Tibial artery (tissue), 4 donors: Measurements from ENCODE around the gene MDN1.

ENCODE experiments used
- DNase-seq, 2 donors: peaks; one replicate each; pipeline ENCODE4 v3.0.0-alpha.2; 2019
- H3K27ac ChIP-seq, 2 donors: fragments of 200-600 bp; sonication (generic) in 1 of 2; 1 replicate in 1 of 2; 2 replicates in 1 of 2; pipeline ENCODE4 v1.5.1; 2018 to 2019; ENCODE audit warnings: mild to moderate bottlenecking in 1 of 2
- H3K27me3 ChIP-seq, 2 donors: fragments of 200-600 bp; sonication (generic) in 1 of 2; one replicate each; pipeline versions ENCODE4 v1.5.1 to v1.6.0; 2016 to 2019
- H3K36me3 ChIP-seq, 3 donors: fragments of 200-600 bp; sonication (generic) in 2 of 3; one replicate each; pipeline ENCODE4 v1.5.1; 2016 to 2019; ENCODE audit warnings: mild to moderate bottlenecking in 2 of 3
- H3K4me1 ChIP-seq, 4 donors: fragments of 200-600 bp; sonication (generic) in 2 of 4; 1 replicate in 3 of 4; 2 replicates in 1 of 4; pipeline ENCODE4 v1.5.1; 2016 to 2019
- H3K4me3 ChIP-seq, 2 donors: fragments of 200-600 bp; sonication (generic) in 1 of 2; 1 replicate in 1 of 2; 2 replicates in 1 of 2; pipeline ENCODE4 v1.5.1; 2018 to 2019; ENCODE audit warnings: mild to moderate bottlenecking in 2 of 2
- H3K9me3 ChIP-seq, 3 donors: fragments of 200-600 bp; sonication (generic) in 1 of 3; one replicate each; pipeline ENCODE4 v1.5.1; 2016 to 2019
- CTCF ChIP-seq, 2 experiments: fragments of 200-600 bp in 1 of 2; fragments of 450-650 bp in 1 of 2; IDR thresholded peaks; one replicate each; pipeline ENCODE4 v1.5.1; 2017 to 2019; ENCODE audit warnings: antibody characterized with exemption in 2 of 2, mild to moderate bottlenecking in 1 of 2, moderate library complexity in 1 of 2
- intact Hi-C: fragments of 100-400 bp; cut with DNase I; formaldehyde crosslinking; loops from one replicate; pipeline ENCODE4 v1.15.0; 2023; ENCODE audit warnings: low total_unique reads

The MDN1 gene

GRCh38 chr6:89689732-89690131 lies 129.9 kb downstream of the MDN1 start:
- Histone ChIP-seq H3K4me1 (no peaks in the 10 kb centered on the region), H3K36me3 (peaks cover 79 to 97% (median 86%) of the 10 kb centered on the region in 3 donors), H3K27ac (no peak overlapping the region), H3K27me3 (no peaks in the 10 kb centered on the region), H3K9me3 (no peaks in the 10 kb centered on the region), H3K4me3 (no peak overlapping the region)
- intact Hi-C loops: no loop called here
- no peak for TF ChIP-seq CTCF (IDR thresholded peaks at IDR 0.05)
- DNase-seq: no peak

GRCh38 chr6:89688328-89688727 lies 131.3 kb downstream of the MDN1 start:
- no peak for TF ChIP-seq CTCF (IDR thresholded peaks at IDR 0.05)
- Histone ChIP-seq H3K9me3 (no peaks in the 10 kb centered on the region), H3K4me1 (no peaks in the 10 kb centered on the region), H3K27me3 (no peaks in the 10 kb centered on the region), H3K36me3 (peaks cover 82 to 97% (median 86%) of the 10 kb centered on the region in 3 donors), H3K4me3 (no peak overlapping the region), H3K27ac (no peak overlapping the region)
- DNase-seq: no peak
- intact Hi-C loops: no loop called here

- Histone ChIP-seq H3K9me3 (no peaks in the 10 kb centered on the region), H3K36me3 (peaks cover 78 to 98% (median 89%) of the 10 kb centered on the region in 3 donors)
- intact Hi-C loops: no loop called here
Observed at GRCh38 chr6:89685311-89685710, 134.3 kb downstream of the MDN1 start.

GRCh38 chr6:89682991-89683390 lies 136.6 kb downstream of the MDN1 start:
- peaks cover 89 to 100% (median 91%) of the 10 kb centered on the region in 3 donors for H3K36me3 ChIP-seq

More at GRCh38 chr6:89685311-89685710, 134.3 kb downstream of the MDN1 start:
- DNase-seq: no peak
- TF ChIP-seq CTCF (IDR thresholded peaks at IDR 0.05): no peak
- no peak overlapping the region for H3K27ac ChIP-seq
- no peak overlapping the region for H3K4me3 ChIP-seq
- H3K27me3 ChIP-seq: no peaks in the 10 kb centered on the region
- H3K4me1 ChIP-seq: no peaks in the 10 kb centered on the region

GRCh38 chr6:89681983-89682564 lies 137.5 kb downstream of the MDN1 start:
- Histone ChIP-seq H3K27me3 (no peaks in the 10 kb centered on the region), H3K27ac (no peak overlapping the region), H3K4me3 (no peak overlapping the region), H3K36me3 (peaks cover 89 to 100% (median 91%) of the 10 kb centered on the region in 3 donors), H3K9me3 (no peaks in the 10 kb centered on the region), H3K4me1 (no peaks in the 10 kb centered on the region)
- intact Hi-C loops: no loop called here
- DNase-seq: no peak
- TF ChIP-seq CTCF (IDR thresholded peaks at IDR 0.05): no peak

More at GRCh38 chr6:89682991-89683390, 136.6 kb downstream of the MDN1 start:
- Histone ChIP-seq H3K27me3 (no peaks in the 10 kb centered on the region), H3K4me3 (no peak overlapping the region), H3K27ac (no peak overlapping the region), H3K9me3 (no peaks in the 10 kb centered on the region), H3K4me1 (no peaks in the 10 kb centered on the region)
- TF ChIP-seq CTCF (IDR thresholded peaks at IDR 0.05): no peak
- intact Hi-C loops: no loop called here
- DNase-seq: no peak
